DND-41 (cell line): ENCODE data around the gene S100A16.

ENCODE experiments used
- CTCF ChIP-seq: IDR thresholded peaks from 2 replicates; pipeline ENCODE4 v1.5.1; 2012; ENCODE audit warnings: borderline replicate concordance, low read length, moderate library complexity, mild to moderate bottlenecking; ENCODE audit not compliant: poor library complexity, severe bottlenecking; ENCODE audit errors: extremely low read depth
- EZH2 ChIP-seq: IDR thresholded peaks from 3 replicates; pipeline ENCODE4 v1.6.1; 2012; ENCODE audit warnings: borderline replicate concordance, low read depth, mild to moderate bottlenecking, moderate library complexity, low read length, inconsistent platforms; ENCODE audit not compliant: severe bottlenecking

- TF ChIP-seq CTCF = no peak
- no peak for TF ChIP-seq EZH2
These were observed 27.9 kb upstream of the S100A16 start for GRCh38 chr1:153640861-153641260.
